OCI-LY7 (cell line): ENCODE measurements around the gene VEGFD. TPM values are rescaled to one million over a fixed set of nuclear protein-coding genes. Genes with fewer than 3 reads are reported as not detected.

Source experiments
- BruUV-seq: library from RNA; stranded (reverse); fragments of 400-500 nt; replicated peaks from 2 replicates; lab custom pipeline; 2021; lab: Mats Ljungman, UMichigan
- CTCF ChIA-PET: fragments of 300-600 bp; sonication (Branson Sonifier 250); formaldehyde crosslinking; loops from one replicate; lab custom pipeline; 2022; ENCODE audit warnings: antibody characterized with exemption; ENCODE audit not compliant: unreplicated experiment; lab: Charles Lee
- POLR2A ChIA-PET: fragments of 300-600 bp; sonication (Branson Sonifier 250); formaldehyde crosslinking; loops from one replicate; lab custom pipeline; 2022; ENCODE audit warnings: antibody characterized with exemption; lab: Charles Lee
- DNase-seq: peaks from one replicate; pipeline ENCODE4 v3.0.0-alpha.2; 2015; ENCODE audit warnings: low spot score
- H2AFZ ChIP-seq: fragments of 200-600 bp; sonication (generic), shearing (Covaris generic); 2 replicates; pipeline ENCODE4 v1.6.1; 2014; ENCODE audit warnings: mild to moderate bottlenecking, antibody characterized with exemption, low read length, moderate library complexity
- H3K27ac ChIP-seq: fragments of 200-600 bp; sonication (generic); 2 replicates; pipeline ENCODE4 v1.5.1; 2014; ENCODE audit warnings: mixed run types, low read depth, mild to moderate bottlenecking, moderate library complexity, low read length, inconsistent platforms; ENCODE audit not compliant: poor library complexity, severe bottlenecking
- H3K36me3 ChIP-seq: fragments of 200-600 bp; sonication (generic); 2 replicates; pipeline ENCODE4 v1.6.1; 2014; ENCODE audit warnings: mild to moderate bottlenecking, antibody characterized with exemption, low read length, moderate library complexity, mixed read lengths; ENCODE audit not compliant: insufficient read depth
- H3K4me1 ChIP-seq: fragments of 200-600 bp; sonication (generic); 2 replicates; pipeline ENCODE4 v1.5.1; 2014; ENCODE audit warnings: mild to moderate bottlenecking, low read length; ENCODE audit not compliant: insufficient read depth, poor library complexity, severe bottlenecking
- H3K4me2 ChIP-seq: fragments of 200-600 bp; sonication (generic); 2 replicates; pipeline ENCODE4 v1.6.1; 2014; ENCODE audit warnings: mild to moderate bottlenecking, low read length
- H3K4me3 ChIP-seq: fragments of 200-600 bp; sonication (generic); 2 replicates; pipeline ENCODE4 v1.5.1; 2014; ENCODE audit warnings: mild to moderate bottlenecking, low read depth, low read length; ENCODE audit not compliant: poor library complexity, severe bottlenecking
- H3K79me2 ChIP-seq: fragments of 200-600 bp; sonication (generic); 2 replicates; pipeline ENCODE4 v1.6.1; 2016; ENCODE audit warnings: low read depth, mild to moderate bottlenecking, low read length, moderate library complexity, mixed read lengths; ENCODE audit not compliant: insufficient read depth
- H3K9me2 ChIP-seq: fragments of 200-600 bp; sonication (generic); 2 replicates; pipeline ENCODE4 v1.6.1; 2016; ENCODE audit warnings: mild to moderate bottlenecking, low read length, mixed read lengths; ENCODE audit not compliant: insufficient read depth
- H3K9me3 ChIP-seq: fragments of 200-600 bp; sonication (generic); 2 replicates; pipeline ENCODE4 v1.6.1; 2014; ENCODE audit warnings: mild to moderate bottlenecking, mixed run types, low read length, mixed read lengths
- H4K20me1 ChIP-seq: fragments of 200-600 bp; sonication (generic); 2 replicates; pipeline ENCODE4 v1.6.1; 2014; ENCODE audit warnings: mild to moderate bottlenecking, antibody characterized with exemption, low read length, moderate library complexity, mixed read lengths; ENCODE audit not compliant: insufficient read depth
- CTCF ChIP-seq: fragments of 200-600 bp; sonication (generic); conservative IDR thresholded peaks from 2 replicates; pipeline ENCODE4 v1.5.1; 2014; ENCODE audit warnings: mild to moderate bottlenecking, antibody characterized with exemption, low read length, moderate library complexity, mixed read lengths
- EZH2phosphoT487 ChIP-seq: fragments of 200-600 bp; sonication (generic); IDR thresholded peaks from 2 replicates; pipeline ENCODE4 v1.6.1; 2018; ENCODE audit warnings: low read depth, borderline replicate concordance, mild to moderate bottlenecking, mixed run types, antibody characterized with exemption, low read length, moderate library complexity, mixed read lengths
- intact Hi-C: fragments of 100-400 bp; cut with micrococcal nuclease; formaldehyde crosslinking; loops from one replicate; pipeline ENCODE4 v1.10.0; 2022; ENCODE audit not compliant: unreplicated experiment
- total RNA-seq, 2 experiments: library from RNA; depleted of rRNA in 1 of 2; stranded (reverse); fragments of >200 nt in 1 of 2; shearing (Covaris generic) in 1 of 2; gene quantifications; 2 replicates each; pipeline ENCODE4 v1.2.3, GENCODE V29; 2014 to 2022

VEGFD gene
- total RNA-seq, 2 experiments from 2014 or later, result not detected

- no TSS peak for BruUV-seq
- H3K36me3 ChIP-seq, result no peaks in the 10 kb centered on the region
- H3K4me1 ChIP-seq, result no peaks in the 10 kb centered on the region
- no peak overlapping the region for H3K4me3 ChIP-seq
- ChIA-PET POLR2A (no interaction called here), CTCF (no interaction called here)
- H3K9me2 ChIP-seq, result no peaks in the 10 kb centered on the region
- no peak for DNase-seq
- no peaks in the 10 kb centered on the region for H4K20me1 ChIP-seq
- no peak overlapping the region for H3K4me2 ChIP-seq
- no peaks in the 10 kb centered on the region for H3K9me3 ChIP-seq
- intact Hi-C loops, result no loop called here
- TF ChIP-seq EZH2phosphoT487 (no peak), CTCF (no peak)
- H3K27ac ChIP-seq, result no peak overlapping the region
- H2AFZ ChIP-seq, result no peak overlapping the region
- H3K79me2 ChIP-seq, result no peaks in the 10 kb centered on the region
These were observed 40.8 kb upstream of the VEGFD start for GRCh38 chrX:15425024-15425423.

- ChIA-PET POLR2A (no interaction called here), CTCF (no interaction called here)
- no peak overlapping the region for H2AFZ ChIP-seq
- no peak overlapping the region for H3K4me3 ChIP-seq
- TF ChIP-seq EZH2phosphoT487 (no peak), CTCF (no peak)
- H4K20me1 ChIP-seq, result no peaks in the 10 kb centered on the region
- no peak for DNase-seq
- no peak overlapping the region for H3K4me2 ChIP-seq
- intact Hi-C loops, result no loop called here
- H3K36me3 ChIP-seq, result no peaks in the 10 kb centered on the region
- H3K4me1 ChIP-seq, result no peaks in the 10 kb centered on the region
- H3K79me2 ChIP-seq, result no peaks in the 10 kb centered on the region
- H3K9me2 ChIP-seq, result no peaks in the 10 kb centered on the region
- H3K9me3 ChIP-seq, result no peaks in the 10 kb centered on the region
- H3K27ac ChIP-seq, result no peak overlapping the region
- BruUV-seq, result no TSS peak
These were observed 34.5 kb upstream of the VEGFD start for GRCh38 chrX:15418707-15419181.

GRCh38 chrX:15418041-15418706 lies 34.0 kb upstream of the VEGFD start:
- no peaks in the 10 kb centered on the region for H3K9me3 ChIP-seq
- TF ChIP-seq CTCF (no peak), EZH2phosphoT487 (no peak)
- no peaks in the 10 kb centered on the region for H3K79me2 ChIP-seq
- CTCF ChIA-PET, result no interaction called here
- no peak for DNase-seq
- no peaks in the 10 kb centered on the region for H3K9me2 ChIP-seq
- H3K4me2 ChIP-seq, result no peak overlapping the region
- H3K4me1 ChIP-seq, result no peaks in the 10 kb centered on the region
- H3K4me3 ChIP-seq, result no peak overlapping the region
- no peaks in the 10 kb centered on the region for H4K20me1 ChIP-seq
- no TSS peak for BruUV-seq
- no peak overlapping the region for H2AFZ ChIP-seq
- no peaks in the 10 kb centered on the region for H3K36me3 ChIP-seq
- no peak overlapping the region for H3K27ac ChIP-seq
- POLR2A ChIA-PET, result no interaction called here
- intact Hi-C loops, result no loop called here
